ENCODE data around the gene CCNJ.

CCNJ gene

GRCh38 chr10:96077156-96077555, 33.8 kb downstream of the CCNJ start:
- no peak for DNase-seq (ENCODE audit: low read depth)
- H3K4me3 ChIP-seq (ENCODE audit: low read depth, low read length), result no peak overlapping the region
- TF ChIP-seq CTCF (IDR thresholded peaks at IDR 0.05; ENCODE audit: insufficient read depth, low read depth, low read length, missing control alignments), result no peak

- no peak for TF ChIP-seq CTCF (IDR thresholded peaks at IDR 0.05; ENCODE audit: insufficient read depth, low read depth, low read length, missing control alignments)
- DNase-seq (ENCODE audit: low read depth), result peak; percentile 19
- H3K4me3 ChIP-seq (ENCODE audit: low read depth, low read length), result no peak overlapping the region
Observed at GRCh38 chr10:96082153-96082552, 38.8 kb downstream of the CCNJ start.

- no peak for DNase-seq (ENCODE audit: low read depth)
- no peak for TF ChIP-seq CTCF (IDR thresholded peaks at IDR 0.05; ENCODE audit: insufficient read depth, low read depth, low read length, missing control alignments)
- H3K4me3 ChIP-seq (ENCODE audit: low read depth, low read length), result no peak overlapping the region
Observed at GRCh38 chr10:96082748-96083147, 39.4 kb downstream of the CCNJ start.

- H3K4me3 ChIP-seq (ENCODE audit: low read depth, low read length), result peak overlapping the region; percentile 90
- DNase-seq (ENCODE audit: low read depth), result no peak
- no peak for TF ChIP-seq CTCF (IDR thresholded peaks at IDR 0.05; ENCODE audit: insufficient read depth, low read depth, low read length, missing control alignments)
Observed at GRCh38 chr10:96089116-96089515, 45.7 kb downstream of the CCNJ start.

- DNase-seq (ENCODE audit: low read depth), result peak; percentile 99
- no peak for TF ChIP-seq CTCF (IDR thresholded peaks at IDR 0.05; ENCODE audit: insufficient read depth, low read depth, low read length, missing control alignments)
- H3K4me3 ChIP-seq (ENCODE audit: low read depth, low read length), result peak overlapping the region; percentile 90
Observed at GRCh38 chr10:96089670-96090462, 46.5 kb downstream of the CCNJ start.

GRCh38 chr10:96090463-96090800, 47.0 kb downstream of the CCNJ start:
- no peak for TF ChIP-seq CTCF (IDR thresholded peaks at IDR 0.05; ENCODE audit: insufficient read depth, low read depth, low read length, missing control alignments)
- H3K4me3 ChIP-seq (ENCODE audit: low read depth, low read length), result peak overlapping the region; percentile 90
- DNase-seq (ENCODE audit: low read depth), result no peak

All from GM12865 (cell line).